Mucosa of descending colon (tissue), 3 donors: ENCODE measurements around the gene KLHL13. TPM values are rescaled to one million over a fixed set of nuclear protein-coding genes. Genes with fewer than 3 reads are reported as not detected.
A peak's percentile ranks its signal among the peaks of the same experiment; 100 is the strongest.

ENCODE experiments used
- ATAC-seq: fragments of 200-7000 bp; cut with Tn5 transposase; one replicate; pipeline ENCODE4 v1.9.1; 2020; ENCODE audit warnings: mild to moderate bottlenecking, moderate library complexity
- DNase-seq, 3 donors: peaks; one replicate each; pipeline ENCODE4 v3.0.0-alpha.2; 2020
- H3K36me3 ChIP-seq: fragments of 200-600 bp; one replicate; pipeline ENCODE4 v1.8.0; 2021; ENCODE audit warnings: low read depth, mild to moderate bottlenecking
- H3K4me1 ChIP-seq: fragments of 200-600 bp; one replicate; pipeline ENCODE4 v1.8.0; 2021; ENCODE audit warnings: low read depth, mild to moderate bottlenecking
- H3K4me3 ChIP-seq: fragments of 200-600 bp; one replicate; pipeline ENCODE4 v1.8.0; 2021; ENCODE audit warnings: mild to moderate bottlenecking
- H3K9me3 ChIP-seq: fragments of 200-600 bp; one replicate; pipeline ENCODE4 v1.8.0; 2021; ENCODE audit warnings: mild to moderate bottlenecking
- CTCF ChIP-seq: fragments of 200-600 bp; IDR thresholded peaks from one replicate; pipeline ENCODE4 v1.8.0; 2022; ENCODE audit warnings: antibody characterized with exemption, mild to moderate bottlenecking
- intact Hi-C, 2 donors: fragments of 100-400 bp; cut with DNase I in 1 of 2; cut with micrococcal nuclease in 1 of 2; formaldehyde crosslinking; loops; one replicate each; pipeline versions ENCODE4 v1.11.0 to v1.11.1; 2022; cut with DNase I, micrococcal nuclease
- total RNA-seq, 3 donors: library from RNA; stranded (reverse); fragmentation: NEBNext Ultra II Directional in 2 of 3; extraction: Animal tissue kit (Norgen Biotek cat#: 25700) in 2 of 3; gene quantifications; one replicate each; pipeline versions ENCODE4 v1.2.1 to v1.2.4, GENCODE V29; 2021 to 2023
- donor health status: DM: no; HTN: no; CAD: no; lungs with moderate emphysema.
- donor health status: DM: no; HTN: no; CAD: no.
- donor health status: DM: no; HTN: yes; CAD: no.

Gene KLHL13
- total RNA-seq, 3 donors from 2014 or later = 1.6 to 8.4 (median 5.1) TPM

- Histone ChIP-seq H3K4me1 (no peaks in the 10 kb centered on the region), H3K9me3 (no peaks in the 10 kb centered on the region), H3K4me3 (no peak overlapping the region), H3K36me3 (no peaks in the 10 kb centered on the region)
- TF ChIP-seq CTCF = no peak
- intact Hi-C loops = no loop called here
- ATAC-seq (no peak), DNase-seq (no peak)
These were observed 69.0 kb downstream of the KLHL13 start for GRCh38 chrX:118047446-118048186.

- H3K36me3 ChIP-seq = no peaks in the 10 kb centered on the region
- H3K4me1 ChIP-seq = no peaks in the 10 kb centered on the region
- intact Hi-C loops = no loop called here
- H3K4me3 ChIP-seq = no peak overlapping the region
- no peak for ATAC-seq
- TF ChIP-seq CTCF = no peak
- no peak for DNase-seq
- no peaks in the 10 kb centered on the region for H3K9me3 ChIP-seq
These were observed 77.0 kb downstream of the KLHL13 start for GRCh38 chrX:118039591-118039990.

GRCh38 chrX:118038614-118039365 lies 77.8 kb downstream of the KLHL13 start:
- DNase-seq = no peak
- no peak for TF ChIP-seq CTCF
- no peaks in the 10 kb centered on the region for H3K36me3 ChIP-seq
- no peaks in the 10 kb centered on the region for H3K4me1 ChIP-seq
- no peak overlapping the region for H3K4me3 ChIP-seq
- no peaks in the 10 kb centered on the region for H3K9me3 ChIP-seq
- no peak for ATAC-seq
- intact Hi-C loops = no loop called here

- Histone ChIP-seq H3K36me3 (no peaks in the 10 kb centered on the region), H3K9me3 (no peaks in the 10 kb centered on the region), H3K4me1 (no peaks in the 10 kb centered on the region), H3K4me3 (no peak overlapping the region)
- no peak for ATAC-seq
- DNase-seq = no peak
- intact Hi-C loops = no loop called here
- no peak for TF ChIP-seq CTCF
These were observed 90.0 kb downstream of the KLHL13 start for GRCh38 chrX:118026631-118027030.

GRCh38 chrX:118025226-118025625 lies 91.4 kb downstream of the KLHL13 start:
- no peak for DNase-seq
- Histone ChIP-seq H3K4me3 (no peak overlapping the region), H3K9me3 (no peaks in the 10 kb centered on the region), H3K4me1 (no peaks in the 10 kb centered on the region), H3K36me3 (no peaks in the 10 kb centered on the region)
- intact Hi-C loops = no loop called here
- TF ChIP-seq CTCF = no peak
- peak; percentile 18 for ATAC-seq
